Measurements from ENCODE around the gene RNF220. TPM values are rescaled to one million over a fixed set of nuclear protein-coding genes. Genes with fewer than 3 reads are reported as not detected.

The RNF220 gene
- total and polyA plus RNA-seq, 2 of the 4 experiments (the other 2 are of a cell fraction) = 71.8 to 77.1 TPM

DNA sequence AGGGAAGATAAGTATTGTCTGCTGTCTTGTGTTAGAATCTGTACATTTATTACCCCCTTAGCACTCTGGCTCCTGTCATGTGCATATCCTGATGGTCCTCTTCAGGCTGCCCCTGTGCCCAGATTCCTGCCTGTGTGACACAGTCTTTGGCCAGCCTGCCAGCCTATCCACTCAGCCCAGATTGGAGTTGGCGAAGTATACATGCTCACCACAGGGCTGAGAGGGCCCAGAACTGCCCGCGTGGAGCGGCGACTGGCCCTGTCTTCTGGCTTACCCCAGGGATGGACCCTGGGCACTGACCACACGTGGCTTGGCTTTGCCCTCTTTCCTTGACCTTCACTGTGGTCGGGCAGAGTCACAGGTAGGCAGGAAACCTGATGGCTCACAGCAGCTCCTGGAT is 11.4 kb downstream of the RNF220 start:
- Histone ChIP-seq H3K79me1 (ENCODE audit: low read depth in 1 of 2, low read length in 2 of 2) (no peaks in the 10 kb centered on the region), H2AK5ac (ENCODE audit: low read depth, low read length) (no peak overlapping the region), H3K4me2 (ENCODE audit: low read depth, low read length) (no peak overlapping the region), H2BK20ac (ENCODE audit: low read depth, low read length) (no peak overlapping the region), H2BK15ac (ENCODE audit: low read depth, low read length) (no peak overlapping the region), H3K14ac (replicated peaks; ENCODE audit: low read depth, low read length) (no peak overlapping the region), H3K4me3 (ENCODE audit: insufficient read depth, low read depth, low read length) (no peak overlapping the region), H3K4ac (ENCODE audit: low read depth, low read length) (no peak overlapping the region), H4K5ac (ENCODE audit: low read depth, low read length) (no peak overlapping the region), H3K9me3 (ENCODE audit: control insufficient read depth, insufficient read depth, low read length) (no peaks in the 10 kb centered on the region), H3K9me1 (ENCODE audit: insufficient read depth, low read length) (no peaks in the 10 kb centered on the region; the same call in 1 of the 2 replicates), H2BK120ac (ENCODE audit: low read depth, low read length) (no peak overlapping the region), H4K20me1 (ENCODE audit: insufficient read depth, low read length) (no peaks in the 10 kb centered on the region), H3K56ac (ENCODE audit: extremely low read depth, insufficient read depth, low read length) (no peak overlapping the region), H3K18ac (ENCODE audit: low read depth, low read length) (no peak overlapping the region), H2AK9ac (replicated peaks; ENCODE audit: low read depth, low read length, poor library complexity) (no peak overlapping the region), H4K8ac (ENCODE audit: low read depth in 2 of 2, low read length in 2 of 2) (no peak overlapping the region), H3K36me3 (ENCODE audit: control insufficient read depth, insufficient read depth, low read length) (no peaks in the 10 kb centered on the region), H3K23ac (ENCODE audit: low read depth, low read length) (no peak overlapping the region), H2AFZ (replicated peaks; ENCODE audit: low read length, poor library complexity) (no peak overlapping the region), H4K91ac (ENCODE audit: insufficient read depth, low read depth, low read length) (no peak overlapping the region), H3K4me1 (ENCODE audit: control insufficient read depth, insufficient read depth, low read length) (no peaks in the 10 kb centered on the region), H3K27me3 (ENCODE audit: control insufficient read depth, insufficient read depth, low read length) (peaks cover 90% of the 10 kb centered on the region), H2BK5ac (ENCODE audit: low read depth, low read length, poor library complexity, severe bottlenecking) (no peak overlapping the region), H3K9ac (ENCODE audit: low read depth, low read length) (no peak overlapping the region), H3K27ac (ENCODE audit: insufficient read depth, low read length) (no peak overlapping the region)
- ATAC-seq (ENCODE audit: low read depth) = no peak
- BruUV-seq (replicated peaks) = no TSS peak
- WGBS, 2 experiments (ENCODE audit: extremely low coverage in 2 of 2, insufficient read length in 1 of 2) = 77% methylated on average over 4 of the region's 7 CpGs; no CpG with 5 or more reads in 1 of the 2 experiments
- no peak for TF ChIP-seq RAD21 (IDR thresholded peaks at IDR 0.05; ENCODE audit: low read length)
- no peak for TF ChIP-seq MAFK (IDR thresholded peaks at IDR 0.05; ENCODE audit: low read depth, low read length)
- no peak for TF ChIP-seq CEBPB (IDR thresholded peaks at IDR 0.05; ENCODE audit: low read depth, low read length)
- TF ChIP-seq BHLHE40 (IDR thresholded peaks at IDR 0.05; ENCODE audit: low read depth, low read length) = no peak
- TF ChIP-seq MAZ (IDR thresholded peaks at IDR 0.05; ENCODE audit: borderline replicate concordance, low read depth, low read length) = no peak
- TF ChIP-seq FOS (IDR thresholded peaks at IDR 0.05; ENCODE audit: low read depth, low read length) = no peak
- POLR2A ChIA-PET (ENCODE audit: unreplicated experiment) = no interaction called here
- CTCF ChIA-PET = no interaction called here
- intact Hi-C loops (cut with micrococcal nuclease) = no loop called here
- DNase-seq = no peak
- in situ Hi-C loops (cut with MboI; ENCODE audit: low sequenced_read_pairs) = no loop called here
- dilution Hi-C loops (cut with HindIII; ENCODE audit: low sequenced_read_pairs, unreplicated experiment) = no loop called here
